ENCODE measurements around the gene ERI2. TPM values are rescaled to one million over a fixed set of nuclear protein-coding genes. Genes with fewer than 3 reads are reported as not detected.

ERI2 gene
- total RNA-seq, 1 experiment from 2014 or later = 16.9 TPM

GRCh38 chr16:20781697-20782096, 24.6 kb downstream of the ERI2 start:
- no peak for ATAC-seq
- ChIA-PET CTCF (no interaction called here), POLR2A (no interaction called here)
- Mint-ChIP-seq H3K4me1 (no peaks in the 10 kb centered on the region), H3K4me3 (no peak overlapping the region), H3K9me3 (no peaks in the 10 kb centered on the region), H3K27me3 (ENCODE audit: low read depth) (no peaks in the 10 kb centered on the region), H3K27ac (no peak overlapping the region), H3K36me3 (no peaks in the 10 kb centered on the region)
- no peak for TF ChIP-seq TEAD1 (CRISPR knock-in tag; IDR thresholded peaks at IDR 0.05)
- TF ChIP-seq, protein P1, sequence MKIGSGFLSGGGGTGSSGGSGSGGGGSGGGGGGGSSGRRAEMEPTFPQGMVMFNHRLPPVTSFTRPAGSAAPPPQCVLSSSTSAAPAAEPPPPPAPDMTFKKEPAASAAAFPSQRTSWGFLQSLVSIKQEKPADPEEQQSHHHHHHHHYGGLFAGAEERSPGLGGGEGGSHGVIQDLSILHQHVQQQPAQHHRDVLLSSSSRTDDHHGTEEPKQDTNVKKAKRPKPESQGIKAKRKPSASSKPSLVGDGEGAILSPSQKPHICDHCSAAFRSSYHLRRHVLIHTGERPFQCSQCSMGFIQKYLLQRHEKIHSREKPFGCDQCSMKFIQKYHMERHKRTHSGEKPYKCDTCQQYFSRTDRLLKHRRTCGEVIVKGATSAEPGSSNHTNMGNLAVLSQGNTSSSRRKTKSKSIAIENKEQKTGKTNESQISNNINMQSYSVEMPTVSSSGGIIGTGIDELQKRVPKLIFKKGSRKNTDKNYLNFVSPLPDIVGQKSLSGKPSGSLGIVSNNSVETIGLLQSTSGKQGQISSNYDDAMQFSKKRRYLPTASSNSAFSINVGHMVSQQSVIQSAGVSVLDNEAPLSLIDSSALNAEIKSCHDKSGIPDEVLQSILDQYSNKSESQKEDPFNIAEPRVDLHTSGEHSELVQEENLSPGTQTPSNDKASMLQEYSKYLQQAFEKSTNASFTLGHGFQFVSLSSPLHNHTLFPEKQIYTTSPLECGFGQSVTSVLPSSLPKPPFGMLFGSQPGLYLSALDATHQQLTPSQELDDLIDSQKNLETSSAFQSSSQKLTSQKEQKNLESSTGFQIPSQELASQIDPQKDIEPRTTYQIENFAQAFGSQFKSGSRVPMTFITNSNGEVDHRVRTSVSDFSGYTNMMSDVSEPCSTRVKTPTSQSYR (CRISPR knock-in tag; IDR thresholded peaks at IDR 0.05) = no peak
- TF ChIP-seq, protein P2, sequence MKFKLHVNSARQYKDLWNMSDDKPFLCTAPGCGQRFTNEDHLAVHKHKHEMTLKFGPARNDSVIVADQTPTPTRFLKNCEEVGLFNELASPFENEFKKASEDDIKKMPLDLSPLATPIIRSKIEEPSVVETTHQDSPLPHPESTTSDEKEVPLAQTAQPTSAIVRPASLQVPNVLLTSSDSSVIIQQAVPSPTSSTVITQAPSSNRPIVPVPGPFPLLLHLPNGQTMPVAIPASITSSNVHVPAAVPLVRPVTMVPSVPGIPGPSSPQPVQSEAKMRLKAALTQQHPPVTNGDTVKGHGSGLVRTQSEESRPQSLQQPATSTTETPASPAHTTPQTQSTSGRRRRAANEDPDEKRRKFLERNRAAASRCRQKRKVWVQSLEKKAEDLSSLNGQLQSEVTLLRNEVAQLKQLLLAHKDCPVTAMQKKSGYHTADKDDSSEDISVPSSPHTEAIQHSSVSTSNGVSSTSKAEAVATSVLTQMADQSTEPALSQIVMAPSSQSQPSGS (CRISPR knock-in tag; IDR thresholded peaks at IDR 0.05; ENCODE audit: borderline replicate concordance, low read depth) = no peak
- TF ChIP-seq ZNF532 (CRISPR knock-in tag; IDR thresholded peaks at IDR 0.05; ENCODE audit: borderline replicate concordance) = no peak
- TF ChIP-seq, protein P3, sequence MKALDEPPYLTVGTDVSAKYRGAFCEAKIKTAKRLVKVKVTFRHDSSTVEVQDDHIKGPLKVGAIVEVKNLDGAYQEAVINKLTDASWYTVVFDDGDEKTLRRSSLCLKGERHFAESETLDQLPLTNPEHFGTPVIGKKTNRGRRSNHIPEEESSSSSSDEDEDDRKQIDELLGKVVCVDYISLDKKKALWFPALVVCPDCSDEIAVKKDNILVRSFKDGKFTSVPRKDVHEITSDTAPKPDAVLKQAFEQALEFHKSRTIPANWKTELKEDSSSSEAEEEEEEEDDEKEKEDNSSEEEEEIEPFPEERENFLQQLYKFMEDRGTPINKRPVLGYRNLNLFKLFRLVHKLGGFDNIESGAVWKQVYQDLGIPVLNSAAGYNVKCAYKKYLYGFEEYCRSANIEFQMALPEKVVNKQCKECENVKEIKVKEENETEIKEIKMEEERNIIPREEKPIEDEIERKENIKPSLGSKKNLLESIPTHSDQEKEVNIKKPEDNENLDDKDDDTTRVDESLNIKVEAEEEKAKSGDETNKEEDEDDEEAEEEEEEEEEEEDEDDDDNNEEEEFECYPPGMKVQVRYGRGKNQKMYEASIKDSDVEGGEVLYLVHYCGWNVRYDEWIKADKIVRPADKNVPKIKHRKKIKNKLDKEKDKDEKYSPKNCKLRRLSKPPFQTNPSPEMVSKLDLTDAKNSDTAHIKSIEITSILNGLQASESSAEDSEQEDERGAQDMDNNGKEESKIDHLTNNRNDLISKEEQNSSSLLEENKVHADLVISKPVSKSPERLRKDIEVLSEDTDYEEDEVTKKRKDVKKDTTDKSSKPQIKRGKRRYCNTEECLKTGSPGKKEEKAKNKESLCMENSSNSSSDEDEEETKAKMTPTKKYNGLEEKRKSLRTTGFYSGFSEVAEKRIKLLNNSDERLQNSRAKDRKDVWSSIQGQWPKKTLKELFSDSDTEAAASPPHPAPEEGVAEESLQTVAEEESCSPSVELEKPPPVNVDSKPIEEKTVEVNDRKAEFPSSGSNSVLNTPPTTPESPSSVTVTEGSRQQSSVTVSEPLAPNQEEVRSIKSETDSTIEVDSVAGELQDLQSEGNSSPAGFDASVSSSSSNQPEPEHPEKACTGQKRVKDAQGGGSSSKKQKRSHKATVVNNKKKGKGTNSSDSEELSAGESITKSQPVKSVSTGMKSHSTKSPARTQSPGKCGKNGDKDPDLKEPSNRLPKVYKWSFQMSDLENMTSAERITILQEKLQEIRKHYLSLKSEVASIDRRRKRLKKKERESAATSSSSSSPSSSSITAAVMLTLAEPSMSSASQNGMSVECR (CRISPR knock-in tag; IDR thresholded peaks at IDR 0.05; ENCODE audit: borderline replicate concordance) = no peak
- no peak for TF ChIP-seq FOXK1 (CRISPR knock-in tag; IDR thresholded peaks at IDR 0.05)
- TF ChIP-seq, protein P4, sequence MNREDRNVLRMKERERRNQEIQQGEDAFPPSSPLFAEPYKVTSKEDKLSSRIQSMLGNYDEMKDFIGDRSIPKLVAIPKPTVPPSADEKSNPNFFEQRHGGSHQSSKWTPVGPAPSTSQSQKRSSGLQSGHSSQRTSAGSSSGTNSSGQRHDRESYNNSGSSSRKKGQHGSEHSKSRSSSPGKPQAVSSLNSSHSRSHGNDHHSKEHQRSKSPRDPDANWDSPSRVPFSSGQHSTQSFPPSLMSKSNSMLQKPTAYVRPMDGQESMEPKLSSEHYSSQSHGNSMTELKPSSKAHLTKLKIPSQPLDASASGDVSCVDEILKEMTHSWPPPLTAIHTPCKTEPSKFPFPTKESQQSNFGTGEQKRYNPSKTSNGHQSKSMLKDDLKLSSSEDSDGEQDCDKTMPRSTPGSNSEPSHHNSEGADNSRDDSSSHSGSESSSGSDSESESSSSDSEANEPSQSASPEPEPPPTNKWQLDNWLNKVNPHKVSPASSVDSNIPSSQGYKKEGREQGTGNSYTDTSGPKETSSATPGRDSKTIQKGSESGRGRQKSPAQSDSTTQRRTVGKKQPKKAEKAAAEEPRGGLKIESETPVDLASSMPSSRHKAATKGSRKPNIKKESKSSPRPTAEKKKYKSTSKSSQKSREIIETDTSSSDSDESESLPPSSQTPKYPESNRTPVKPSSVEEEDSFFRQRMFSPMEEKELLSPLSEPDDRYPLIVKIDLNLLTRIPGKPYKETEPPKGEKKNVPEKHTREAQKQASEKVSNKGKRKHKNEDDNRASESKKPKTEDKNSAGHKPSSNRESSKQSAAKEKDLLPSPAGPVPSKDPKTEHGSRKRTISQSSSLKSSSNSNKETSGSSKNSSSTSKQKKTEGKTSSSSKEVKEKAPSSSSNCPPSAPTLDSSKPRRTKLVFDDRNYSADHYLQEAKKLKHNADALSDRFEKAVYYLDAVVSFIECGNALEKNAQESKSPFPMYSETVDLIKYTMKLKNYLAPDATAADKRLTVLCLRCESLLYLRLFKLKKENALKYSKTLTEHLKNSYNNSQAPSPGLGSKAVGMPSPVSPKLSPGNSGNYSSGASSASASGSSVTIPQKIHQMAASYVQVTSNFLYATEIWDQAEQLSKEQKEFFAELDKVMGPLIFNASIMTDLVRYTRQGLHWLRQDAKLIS (CRISPR knock-in tag; IDR thresholded peaks at IDR 0.05; ENCODE audit: borderline replicate concordance) = no peak
- no peak for TF ChIP-seq CREB1 (CRISPR knock-in tag; IDR thresholded peaks at IDR 0.05)
- no peak for TF ChIP-seq MXD4 (CRISPR knock-in tag; IDR thresholded peaks at IDR 0.05; ENCODE audit: borderline replicate concordance)
- TF ChIP-seq, protein P5, sequence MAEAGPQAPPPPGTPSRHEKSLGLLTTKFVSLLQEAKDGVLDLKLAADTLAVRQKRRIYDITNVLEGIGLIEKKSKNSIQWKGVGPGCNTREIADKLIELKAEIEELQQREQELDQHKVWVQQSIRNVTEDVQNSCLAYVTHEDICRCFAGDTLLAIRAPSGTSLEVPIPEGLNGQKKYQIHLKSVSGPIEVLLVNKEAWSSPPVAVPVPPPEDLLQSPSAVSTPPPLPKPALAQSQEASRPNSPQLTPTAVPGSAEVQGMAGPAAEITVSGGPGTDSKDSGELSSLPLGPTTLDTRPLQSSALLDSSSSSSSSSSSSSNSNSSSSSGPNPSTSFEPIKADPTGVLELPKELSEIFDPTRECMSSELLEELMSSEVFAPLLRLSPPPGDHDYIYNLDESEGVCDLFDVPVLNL (CRISPR knock-in tag; IDR thresholded peaks at IDR 0.05; ENCODE audit: borderline replicate concordance, low read depth) = no peak
- TF ChIP-seq HMGXB4 (CRISPR knock-in tag; IDR thresholded peaks at IDR 0.05) = no peak
- DNase-seq (ENCODE audit: low spot score) = no peak

All from WTC11 (cell line).